ENCODE results near the gene CTTNBP2. TPM values are rescaled to one million over a fixed set of nuclear protein-coding genes. Genes with fewer than 3 reads are reported as not detected.

The CTTNBP2 gene
- total RNA-seq, 1 experiment from 2014 or later: 17.6 TPM

GRCh38 chr7:117805241-117805640 lies 68.0 kb downstream of the CTTNBP2 start:
- H3K27ac Mint-ChIP-seq: no peak overlapping the region
- Histone ChIP-seq H4K20me1 (ENCODE audit: control insufficient read depth, insufficient read depth, insufficient read length) (no peaks in the 10 kb centered on the region), H3K4me1 (ENCODE audit: insufficient read depth, low read length) (peaks cover 13% of the 10 kb centered on the region; the same call in 1 of the 2 replicates), H3K9me3 (ENCODE audit: control insufficient read depth, low read depth, low read length) (no peaks in the 10 kb centered on the region), H3K27ac (ENCODE audit: insufficient read length, low read depth, low read length) (no peak overlapping the region), H3K79me2 (ENCODE audit: insufficient read depth, low read length) (no peaks in the 10 kb centered on the region; the same call in 1 of the 2 replicates), H3K27me3 (ENCODE audit: insufficient read depth, low read length) (no peaks in the 10 kb centered on the region), H3K14ac (ENCODE audit: insufficient read depth, low read length) (no peak overlapping the region), H2BK5ac (ENCODE audit: insufficient read length, low read length) (no peak overlapping the region), H2BK15ac (ENCODE audit: low read depth, low read length) (no peak overlapping the region), H2BK120ac (ENCODE audit: low read depth, low read length, poor library complexity, severe bottlenecking) (no peak overlapping the region), H4K5ac (ENCODE audit: insufficient read length, low read depth, low read length) (no peak overlapping the region), H3K23ac (ENCODE audit: insufficient read length, low read depth, low read length) (no peak overlapping the region), H3K9ac (ENCODE audit: extremely low read depth, insufficient read length, low read length) (no peak overlapping the region), H3T11ph (ENCODE audit: low read length) (no peak overlapping the region), H2AFZ (ENCODE audit: low read length) (no peak overlapping the region), H2BK20ac (ENCODE audit: low read depth, low read length, poor library complexity, severe bottlenecking) (no peak overlapping the region), H3K4me2 (ENCODE audit: insufficient read depth, insufficient read length, low read length) (no peak overlapping the region), H3K4ac (ENCODE audit: low read depth, low read length) (no peak overlapping the region), H3K56ac (ENCODE audit: insufficient read length, low read depth, low read length) (no peak overlapping the region), H3K79me1 (ENCODE audit: insufficient read depth, low read depth, low read length, poor library complexity, severe bottlenecking) (no peaks in the 10 kb centered on the region), H4K91ac (ENCODE audit: insufficient read length, low read depth, low read length) (no peak overlapping the region), H2BK12ac (ENCODE audit: insufficient read length, low read depth, low read length) (no peak overlapping the region), H3K18ac (ENCODE audit: insufficient read length, low read depth, low read length) (no peak overlapping the region), H4K8ac (replicated peaks; ENCODE audit: insufficient read length, low read depth, low read length) (no peak overlapping the region), H3K23me2 (ENCODE audit: insufficient read length, low read depth, low read length, poor library complexity, severe bottlenecking) (no peaks in the 10 kb centered on the region), H2AK5ac (ENCODE audit: insufficient read length, low read length) (no peak overlapping the region)
- peaks cover 28 to 43% of the 10 kb centered on the region in 2 experiments for H3K4me1 Mint-ChIP-seq
- no peaks in the 10 kb centered on the region for H3K27me3 Mint-ChIP-seq (ENCODE audit: low read depth)
- no peak overlapping the region for H3K4me3 Mint-ChIP-seq
- no CpG with 5 or more reads among the region's 3 CpGs for WGBS (ENCODE audit: extremely low coverage, insufficient read length, low lambda C conversion rate)
- no peak for TF ChIP-seq CTCF (conservative IDR thresholded peaks at IDR 0.05)
- peaks cover 0 to 2% (median 0%) of the 10 kb centered on the region in 3 experiments; a peak in 2 of 7 replicates for H3K36me3 Mint-ChIP-seq (ENCODE audit: insufficient read depth in 1 of 3, low read depth in 3 of 3)
- DNase-seq: no peak
- no peaks in the 10 kb centered on the region for H3K9me3 Mint-ChIP-seq
